ENCODE results near the gene XPO5. TPM values are rescaled to one million over a fixed set of nuclear protein-coding genes. Genes with fewer than 3 reads are reported as not detected.

XPO5 gene
- total and polyA plus RNA-seq, 2 experiments from 2014 or later = 28.5 to 95.2 TPM

DNA sequence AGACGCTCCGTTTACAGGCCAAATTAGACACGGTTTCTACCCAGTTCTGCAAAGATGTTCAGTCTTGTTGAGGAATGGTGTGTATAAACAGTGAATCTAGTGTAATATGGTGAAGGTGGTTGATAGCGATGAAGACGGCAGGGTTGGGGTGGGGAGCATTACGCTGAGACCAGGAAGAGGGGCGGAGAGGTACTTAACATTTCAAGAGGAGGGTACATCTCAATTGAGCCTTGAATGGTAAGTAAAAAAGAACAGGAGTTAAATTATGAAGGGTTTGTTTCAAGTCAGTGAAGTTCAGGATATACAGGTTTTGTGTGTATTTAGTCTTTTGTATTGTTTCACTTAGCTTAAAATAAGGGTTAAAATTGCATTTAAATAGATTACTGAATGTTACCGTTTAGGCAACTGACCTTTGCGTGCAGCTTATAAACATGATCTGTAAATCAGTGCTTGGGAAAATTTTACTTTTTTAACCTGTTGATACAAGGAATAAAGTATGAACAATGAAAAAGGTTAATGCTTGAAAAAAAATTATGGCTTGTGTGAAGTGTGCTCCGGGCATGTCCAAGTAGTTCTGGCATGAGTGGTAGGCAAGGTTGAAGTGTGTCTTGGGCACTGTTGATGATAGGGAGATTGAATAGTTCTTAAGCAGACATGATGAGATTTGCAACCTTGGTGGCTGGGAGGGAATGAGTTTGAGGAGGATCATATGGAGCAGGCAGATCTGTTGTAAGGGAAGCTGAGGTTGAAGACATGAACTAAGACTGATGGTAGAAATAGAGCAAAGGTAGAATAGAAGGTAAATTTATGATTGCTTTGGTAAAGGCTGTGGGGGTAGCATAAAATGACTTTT is 58.1 kb downstream of the XPO5 start (continued):
- no peak for TF ChIP-seq EZH2 (IDR thresholded peaks at IDR 0.05; ENCODE audit: low read depth, unreplicated experiment)
- TF ChIP-seq, protein P1, sequence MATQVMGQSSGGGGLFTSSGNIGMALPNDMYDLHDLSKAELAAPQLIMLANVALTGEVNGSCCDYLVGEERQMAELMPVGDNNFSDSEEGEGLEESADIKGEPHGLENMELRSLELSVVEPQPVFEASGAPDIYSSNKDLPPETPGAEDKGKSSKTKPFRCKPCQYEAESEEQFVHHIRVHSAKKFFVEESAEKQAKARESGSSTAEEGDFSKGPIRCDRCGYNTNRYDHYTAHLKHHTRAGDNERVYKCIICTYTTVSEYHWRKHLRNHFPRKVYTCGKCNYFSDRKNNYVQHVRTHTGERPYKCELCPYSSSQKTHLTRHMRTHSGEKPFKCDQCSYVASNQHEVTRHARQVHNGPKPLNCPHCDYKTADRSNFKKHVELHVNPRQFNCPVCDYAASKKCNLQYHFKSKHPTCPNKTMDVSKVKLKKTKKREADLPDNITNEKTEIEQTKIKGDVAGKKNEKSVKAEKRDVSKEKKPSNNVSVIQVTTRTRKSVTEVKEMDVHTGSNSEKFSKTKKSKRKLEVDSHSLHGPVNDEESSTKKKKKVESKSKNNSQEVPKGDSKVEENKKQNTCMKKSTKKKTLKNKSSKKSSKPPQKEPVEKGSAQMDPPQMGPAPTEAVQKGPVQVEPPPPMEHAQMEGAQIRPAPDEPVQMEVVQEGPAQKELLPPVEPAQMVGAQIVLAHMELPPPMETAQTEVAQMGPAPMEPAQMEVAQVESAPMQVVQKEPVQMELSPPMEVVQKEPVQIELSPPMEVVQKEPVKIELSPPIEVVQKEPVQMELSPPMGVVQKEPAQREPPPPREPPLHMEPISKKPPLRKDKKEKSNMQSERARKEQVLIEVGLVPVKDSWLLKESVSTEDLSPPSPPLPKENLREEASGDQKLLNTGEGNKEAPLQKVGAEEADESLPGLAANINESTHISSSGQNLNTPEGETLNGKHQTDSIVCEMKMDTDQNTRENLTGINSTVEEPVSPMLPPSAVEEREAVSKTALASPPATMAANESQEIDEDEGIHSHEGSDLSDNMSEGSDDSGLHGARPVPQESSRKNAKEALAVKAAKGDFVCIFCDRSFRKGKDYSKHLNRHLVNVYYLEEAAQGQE (IDR thresholded peaks at IDR 0.05; ENCODE audit: unreplicated experiment) = no peak
- TF ChIP-seq, protein P2, sequence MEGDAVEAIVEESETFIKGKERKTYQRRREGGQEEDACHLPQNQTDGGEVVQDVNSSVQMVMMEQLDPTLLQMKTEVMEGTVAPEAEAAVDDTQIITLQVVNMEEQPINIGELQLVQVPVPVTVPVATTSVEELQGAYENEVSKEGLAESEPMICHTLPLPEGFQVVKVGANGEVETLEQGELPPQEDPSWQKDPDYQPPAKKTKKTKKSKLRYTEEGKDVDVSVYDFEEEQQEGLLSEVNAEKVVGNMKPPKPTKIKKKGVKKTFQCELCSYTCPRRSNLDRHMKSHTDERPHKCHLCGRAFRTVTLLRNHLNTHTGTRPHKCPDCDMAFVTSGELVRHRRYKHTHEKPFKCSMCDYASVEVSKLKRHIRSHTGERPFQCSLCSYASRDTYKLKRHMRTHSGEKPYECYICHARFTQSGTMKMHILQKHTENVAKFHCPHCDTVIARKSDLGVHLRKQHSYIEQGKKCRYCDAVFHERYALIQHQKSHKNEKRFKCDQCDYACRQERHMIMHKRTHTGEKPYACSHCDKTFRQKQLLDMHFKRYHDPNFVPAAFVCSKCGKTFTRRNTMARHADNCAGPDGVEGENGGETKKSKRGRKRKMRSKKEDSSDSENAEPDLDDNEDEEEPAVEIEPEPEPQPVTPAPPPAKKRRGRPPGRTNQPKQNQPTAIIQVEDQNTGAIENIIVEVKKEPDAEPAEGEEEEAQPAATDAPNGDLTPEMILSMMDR (conservative IDR thresholded peaks at IDR 0.05; ENCODE audit: low read depth in 2 of 2) = no peak
- TF ChIP-seq POLR2AphosphoS5 (IDR thresholded peaks at IDR 0.05; ENCODE audit: low read depth) = no peak
- TF ChIP-seq JUNB (IDR thresholded peaks at IDR 0.05; ENCODE audit: unreplicated experiment) = no peak
- no peak for TF ChIP-seq CREB1 (CRISPR knock-in tag; IDR thresholded peaks at IDR 0.05; ENCODE audit: low read depth)
- TF ChIP-seq STAT1 (IDR thresholded peaks at IDR 0.05; ENCODE audit: unreplicated experiment) = no peak
- TF ChIP-seq NANOG (IDR thresholded peaks at IDR 0.05; ENCODE audit: borderline replicate concordance) = no peak

DNA sequence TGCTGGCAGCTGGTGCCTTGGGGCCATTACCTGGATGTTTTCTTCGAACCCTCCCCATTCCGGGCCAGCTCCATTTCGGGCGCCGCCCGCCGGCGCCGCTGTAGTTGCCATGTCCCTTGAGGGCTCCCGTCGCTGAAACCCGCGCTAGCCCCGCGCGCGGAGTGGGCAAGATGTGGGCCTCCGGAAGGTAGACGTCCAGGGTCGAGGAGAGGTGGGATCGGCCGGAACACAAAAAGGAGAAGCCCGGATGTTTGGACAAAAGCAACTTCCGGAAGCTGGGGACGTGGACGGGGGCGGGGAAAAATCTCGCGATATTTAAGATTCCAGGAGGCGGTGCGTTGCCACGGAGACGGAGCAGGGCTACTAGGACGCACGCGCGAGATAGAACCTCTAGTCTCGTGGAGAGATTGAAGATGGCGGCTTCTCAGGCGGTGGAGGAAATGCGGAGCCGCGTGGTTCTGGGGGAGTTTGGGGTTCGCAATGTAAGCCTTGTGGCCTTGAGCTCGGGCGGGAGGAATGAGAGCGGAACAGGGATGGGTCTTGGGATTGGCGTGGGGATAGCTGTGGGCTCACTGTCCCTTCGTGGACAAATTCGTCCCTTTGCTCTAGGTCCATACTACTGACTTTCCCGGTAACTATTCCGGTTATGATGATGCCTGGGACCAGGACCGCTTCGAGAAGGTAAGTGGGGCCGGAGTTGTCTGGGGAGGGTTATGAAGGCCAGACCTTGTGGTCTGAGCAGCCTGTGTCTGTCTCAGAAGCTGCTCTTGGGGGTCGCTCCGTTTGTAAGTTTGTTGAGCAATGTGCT is 58.9 kb downstream of the XPO5 start, which contains the start of the genes POLR1C and YIPF3:
TSS of gene POLR1C (plus strand) at position 393 of the 808 bp plus-strand sequence. CDS start at position 414, 21 bp downstream.
TSS of gene YIPF3 (minus strand) at position 230 of the 808 bp plus-strand sequence. CDS start at position 111, 119 bp downstream.
- H3K36me3 ChIP-seq (ENCODE audit: insufficient read depth) = peaks cover 43% of the 10 kb centered on the region
- TF ChIP-seq ZNF331 (CRISPR knock-in tag; IDR thresholded peaks at IDR 0.05; ENCODE audit: low read depth) (no peak), STAT1 (IDR thresholded peaks at IDR 0.05; ENCODE audit: unreplicated experiment) (no peak), CREB1 (CRISPR knock-in tag; IDR thresholded peaks at IDR 0.05; ENCODE audit: low read depth) (no peak), ZNF114 (CRISPR knock-in tag; IDR thresholded peaks at IDR 0.05) (no peak), JUNB (IDR thresholded peaks at IDR 0.05; ENCODE audit: unreplicated experiment) (no peak), EZH2 (IDR thresholded peaks at IDR 0.05; ENCODE audit: low read depth, unreplicated experiment) (no peak)
- TF ChIP-seq, protein P2 (conservative IDR thresholded peaks at IDR 0.05; ENCODE audit: low read depth in 2 of 2) = no peak
- TF ChIP-seq, protein P1 (IDR thresholded peaks at IDR 0.05; ENCODE audit: unreplicated experiment) = no peak

More for the DNA sequence above, 58.9 kb downstream of the XPO5 start, which contains the start of the genes POLR1C and YIPF3:
- H3K27ac ChIP-seq (ENCODE audit: low read depth) = peak within 1 kb of the TSS; percentile 46; the same call in 1 of the 2 replicates
- H3K9me3 Mint-ChIP-seq = no peaks in the 10 kb centered on the region
- peaks cover 21% of the 10 kb centered on the region for H3K4me1 Mint-ChIP-seq
- peak within 1 kb of the TSS; percentile 88; the same call in 1 of the 2 replicates for H2AFZ ChIP-seq
- no peak within 1 kb of the TSS for H3K27ac Mint-ChIP-seq
- peak; percentile 91 for ATAC-seq
- H3K79me2 ChIP-seq (replicated peaks; ENCODE audit: insufficient read depth) = peaks cover 46% of the 10 kb centered on the region
- H3K4me2 ChIP-seq = peak within 1 kb of the TSS; percentile 97
- H3K9me2 ChIP-seq (ENCODE audit: insufficient read depth) = no peaks in the 10 kb centered on the region
- H3K4me3 ChIP-seq = peak within 1 kb of the TSS; percentile 90
- peaks cover 27% of the 10 kb centered on the region for H3F3A ChIP-seq (replicated peaks; ENCODE audit: low read depth)
- H3K27me3 Mint-ChIP-seq (ENCODE audit: insufficient read depth, low read depth, poor library complexity) = peaks cover 9% of the 10 kb centered on the region
- peaks cover 3% of the 10 kb centered on the region for H4K20me1 ChIP-seq (replicated peaks; ENCODE audit: insufficient read depth)
- no peak within 1 kb of the TSS for H3K4me3 Mint-ChIP-seq
- peak; percentile 100 for DNase-seq (ENCODE audit: low spot score)
- peaks cover 14% of the 10 kb centered on the region for H3K4me1 ChIP-seq (ENCODE audit: insufficient read depth)
- H3K27me3 ChIP-seq (ENCODE audit: insufficient read depth) = no peaks in the 10 kb centered on the region
- H3K36me3 Mint-ChIP-seq (ENCODE audit: low read depth) = peaks cover 36% of the 10 kb centered on the region
